ENCODE results near the gene CNPY3. TPM values are rescaled to one million over a fixed set of nuclear protein-coding genes. Genes with fewer than 3 reads are reported as not detected.
"Not testable (repeated sequence)": the region's sequence is repeated elsewhere in the genome, so short reads cannot be mapped to it uniquely, and the experiment has no call there.

Gene CNPY3
- total RNA-seq, 4 donors from 2014 or later: 23.2 to 130 (median 39.1) TPM

DNA sequence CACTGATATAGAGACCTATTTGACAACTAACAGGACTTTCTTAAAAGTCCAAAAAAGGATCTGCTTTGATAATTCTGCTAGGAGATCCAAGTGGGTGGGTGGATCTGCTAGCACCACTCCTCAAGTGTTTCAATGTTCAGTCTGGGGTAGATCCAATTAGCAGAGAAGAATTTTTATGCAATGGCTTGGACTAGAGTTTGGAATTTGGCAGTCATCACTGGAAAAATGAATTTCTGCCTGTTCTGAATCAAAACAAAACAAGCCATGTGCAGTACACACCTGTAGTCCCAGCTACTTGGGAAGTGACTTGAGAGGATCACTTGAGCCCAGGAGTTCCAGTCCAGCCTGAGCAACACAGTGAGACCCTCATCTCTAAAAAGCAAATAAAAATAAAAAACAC is 18.7 kb downstream of the CNPY3 start:
- H3K4me1 ChIP-seq: peaks cover 0 to 4% of the 10 kb centered on the region in 2 donors
- DNase-seq: no peak
- no peaks in the 10 kb centered on the region for H3K9me3 ChIP-seq
- H3K27ac ChIP-seq: no peak overlapping the region
- no peaks in the 10 kb centered on the region for H3K27me3 ChIP-seq
- H3K36me3 ChIP-seq: no peaks in the 10 kb centered on the region
- intact Hi-C loops (cut with DNase I; ENCODE audit: low total_unique reads): no loop called here
- no peak overlapping the region for H3K4me3 ChIP-seq
- no peak for TF ChIP-seq POLR2A (IDR thresholded peaks at IDR 0.05)
- TF ChIP-seq, protein P1, sequence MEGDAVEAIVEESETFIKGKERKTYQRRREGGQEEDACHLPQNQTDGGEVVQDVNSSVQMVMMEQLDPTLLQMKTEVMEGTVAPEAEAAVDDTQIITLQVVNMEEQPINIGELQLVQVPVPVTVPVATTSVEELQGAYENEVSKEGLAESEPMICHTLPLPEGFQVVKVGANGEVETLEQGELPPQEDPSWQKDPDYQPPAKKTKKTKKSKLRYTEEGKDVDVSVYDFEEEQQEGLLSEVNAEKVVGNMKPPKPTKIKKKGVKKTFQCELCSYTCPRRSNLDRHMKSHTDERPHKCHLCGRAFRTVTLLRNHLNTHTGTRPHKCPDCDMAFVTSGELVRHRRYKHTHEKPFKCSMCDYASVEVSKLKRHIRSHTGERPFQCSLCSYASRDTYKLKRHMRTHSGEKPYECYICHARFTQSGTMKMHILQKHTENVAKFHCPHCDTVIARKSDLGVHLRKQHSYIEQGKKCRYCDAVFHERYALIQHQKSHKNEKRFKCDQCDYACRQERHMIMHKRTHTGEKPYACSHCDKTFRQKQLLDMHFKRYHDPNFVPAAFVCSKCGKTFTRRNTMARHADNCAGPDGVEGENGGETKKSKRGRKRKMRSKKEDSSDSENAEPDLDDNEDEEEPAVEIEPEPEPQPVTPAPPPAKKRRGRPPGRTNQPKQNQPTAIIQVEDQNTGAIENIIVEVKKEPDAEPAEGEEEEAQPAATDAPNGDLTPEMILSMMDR (IDR thresholded peaks at IDR 0.05): no peak

DNA sequence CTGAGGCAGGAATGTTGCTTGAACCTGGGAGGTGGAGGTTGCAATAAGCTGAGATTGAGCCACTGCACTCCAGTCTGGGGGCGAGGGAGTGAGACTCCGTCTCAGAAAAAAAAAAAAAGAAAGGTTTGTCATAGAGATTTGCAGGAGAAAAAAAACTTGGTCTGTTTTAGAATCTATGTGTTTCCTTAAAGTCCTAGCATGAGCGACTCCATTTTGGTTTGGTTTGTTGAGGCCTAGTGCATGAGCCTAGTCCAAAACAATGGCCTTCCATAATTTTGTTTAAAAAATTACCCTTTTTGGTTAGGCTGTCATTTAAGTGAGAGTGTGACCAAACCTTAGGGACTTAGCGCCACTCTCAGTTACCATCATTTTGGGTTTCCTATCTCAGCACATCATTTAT is 23.1 kb downstream of the CNPY3 start:
- intact Hi-C loops (cut with DNase I; ENCODE audit: low total_unique reads): no loop called here
- peaks cover 0 to 4% of the 10 kb centered on the region in 2 donors for H3K4me1 ChIP-seq
- TF ChIP-seq POLR2A (IDR thresholded peaks at IDR 0.05): no peak
- TF ChIP-seq, protein P1 (IDR thresholded peaks at IDR 0.05): no peak

DNA sequence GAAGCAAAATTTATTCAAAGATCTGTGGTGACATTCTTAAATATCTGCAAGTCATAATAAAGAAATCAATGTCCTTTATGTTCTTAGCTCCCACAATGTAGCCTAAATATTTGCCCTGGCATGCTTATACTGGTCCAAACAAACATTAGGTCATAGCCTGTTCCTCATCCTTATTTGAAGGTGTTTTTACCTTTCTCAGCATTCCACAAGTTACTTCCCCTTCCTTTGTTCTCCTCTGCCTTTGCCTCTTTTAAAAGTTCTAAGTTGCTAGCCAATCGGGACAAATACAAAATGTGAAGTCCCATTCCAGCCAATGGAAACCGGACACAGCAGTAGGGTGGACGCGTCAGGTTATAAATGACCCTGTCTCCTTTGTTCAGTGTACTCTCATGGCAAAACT is 25.1 kb downstream of the CNPY3 start:
- H3K27me3 ChIP-seq; intact Hi-C loops (cut with DNase I; ENCODE audit: low total_unique reads); H3K36me3 ChIP-seq; H3K9me3 ChIP-seq; DNase-seq; H3K27ac ChIP-seq; H3K4me1 ChIP-seq; H3K4me3 ChIP-seq: not testable (repeated sequence)

More for the DNA sequence above, 23.1 kb downstream of the CNPY3 start:
- H3K27me3 ChIP-seq: no peaks in the 10 kb centered on the region
- no peaks in the 10 kb centered on the region for H3K36me3 ChIP-seq
- H3K4me3 ChIP-seq: no peak overlapping the region
- no peak overlapping the region for H3K27ac ChIP-seq
- no peaks in the 10 kb centered on the region for H3K9me3 ChIP-seq
- DNase-seq: no peak

DNA sequence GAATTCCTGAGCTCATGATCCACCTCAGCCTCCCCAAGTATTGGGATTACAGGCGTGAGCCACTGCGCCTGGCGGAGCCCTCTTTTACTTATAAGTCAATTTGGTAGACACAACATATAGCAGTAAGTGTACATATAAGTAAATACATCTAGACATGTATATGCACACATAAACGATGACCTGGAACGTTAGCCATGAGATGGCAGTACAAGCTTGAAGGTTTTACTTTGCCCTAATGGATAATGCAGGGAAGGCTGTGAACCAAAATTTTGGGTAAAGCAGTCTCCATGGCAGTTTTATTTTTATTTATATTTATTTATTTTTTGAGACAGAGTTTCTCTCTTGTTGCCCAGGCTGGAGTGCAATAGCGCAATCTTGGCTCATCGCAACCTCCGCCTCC is 28.8 kb downstream of the CNPY3 start:
- Histone ChIP-seq H3K4me1 (peaks cover 0 to 6% of the 10 kb centered on the region in 2 donors), H3K4me3 (no peak overlapping the region), H3K27ac (no peak overlapping the region), H3K36me3 (no peaks in the 10 kb centered on the region), H3K27me3 (no peaks in the 10 kb centered on the region), H3K9me3 (no peaks in the 10 kb centered on the region)
- TF ChIP-seq, protein P1 (IDR thresholded peaks at IDR 0.05): no peak
- TF ChIP-seq POLR2A (IDR thresholded peaks at IDR 0.05): no peak
- intact Hi-C loops (cut with DNase I; ENCODE audit: low total_unique reads): no loop called here
- DNase-seq: no peak

DNA sequence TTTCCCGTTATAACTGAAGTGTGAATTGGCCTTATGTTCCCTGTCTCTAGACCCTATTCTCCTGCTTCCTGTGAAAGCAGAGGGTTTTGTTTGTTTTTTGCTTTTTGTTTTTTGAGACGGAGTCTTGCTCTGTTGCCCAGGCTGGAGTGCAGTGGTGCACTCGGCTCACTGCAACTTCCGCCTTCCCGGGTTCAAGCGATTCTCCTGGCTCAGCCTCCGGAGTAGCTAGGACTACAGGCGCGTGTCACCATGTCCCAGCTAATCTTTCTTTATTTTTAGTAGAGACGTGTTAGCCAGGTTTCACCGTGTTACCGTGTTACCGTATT is 30.6 kb downstream of the CNPY3 start:
- H3K36me3 ChIP-seq: no peaks in the 10 kb centered on the region
- no peaks in the 10 kb centered on the region for H3K9me3 ChIP-seq
- H3K4me1 ChIP-seq: peaks cover 0 to 6% of the 10 kb centered on the region in 2 donors
- H3K27ac ChIP-seq: no peak overlapping the region
- TF ChIP-seq POLR2A (IDR thresholded peaks at IDR 0.05): no peak
- TF ChIP-seq, protein P1 (IDR thresholded peaks at IDR 0.05): no peak
- no peaks in the 10 kb centered on the region for H3K27me3 ChIP-seq
- peak overlapping the region; percentile 41 to 47 for H3K4me3 ChIP-seq
- no peak for DNase-seq
- intact Hi-C loops (cut with DNase I; ENCODE audit: low total_unique reads): no loop called here

Measured in uterus (tissue), 4 donors.